ENCODE data around the gene SLC22A5. TPM values are rescaled to one million over a fixed set of nuclear protein-coding genes. Genes with fewer than 3 reads are reported as not detected.

Gene SLC22A5
- total and polyA plus RNA-seq, 2 donors (not counting 3 experiments of a cell fraction or from before 2014, with no cell fraction given): 3.6 to 9.3 TPM

GRCh38 chr5:132429463-132430440, 60.2 kb downstream of the SLC22A5 start:
- POLR2A ChIA-PET: no interaction called here
- BruUV-seq (replicated peaks): no TSS peak
- H3K4me1 ChIP-seq (ENCODE audit: control insufficient read depth, extremely low read depth, insufficient read depth, low read length): peaks cover 18% of the 10 kb centered on the region
- no peak overlapping the region for H3K27ac ChIP-seq (ENCODE audit: insufficient read depth, low read depth, low read length)
- no peak overlapping the region for H3K4me3 ChIP-seq (replicated peaks in 1 of 3; ENCODE audit: insufficient read depth in 1 of 3, low read depth in 1 of 3, low read length in 3 of 3)
- no peaks in the 10 kb centered on the region for H3K36me3 ChIP-seq (ENCODE audit: control insufficient read depth in 2 of 2, extremely low read depth in 1 of 2, insufficient read depth in 2 of 2, low read length in 2 of 2)
- dilution Hi-C loops (cut with MboI; ENCODE audit: extremely low pct_ligation_motif_present, low sequenced_read_pairs): no loop called here
- CTCF ChIA-PET: interaction anchor here (1.0 to 2.1 kb wide), 5 partner anchors 9 to 61 kb away, joined by 3 to 7 read pairs (median 5); partner anchors contain the start of gene IRF1
- TF ChIP-seq GATA2 (IDR thresholded peaks at IDR 0.05; ENCODE audit: insufficient read depth, insufficient read length, low read depth, low read length) (no peak), EZH2 (IDR thresholded peaks at IDR 0.05; ENCODE audit: borderline replicate concordance, low read depth, low read length, severe bottlenecking) (no peak), POLR2AphosphoS5 (IDR thresholded peaks at IDR 0.05; ENCODE audit: insufficient read depth, low read depth, low read length) (no peak), FOS (IDR thresholded peaks at IDR 0.05; ENCODE audit: borderline replicate concordance, insufficient read depth, low read length) (no peak), JUN (IDR thresholded peaks at IDR 0.05; ENCODE audit: borderline replicate concordance, insufficient read depth, insufficient read length, low read depth) (no peak), POLR2A (IDR thresholded peaks at IDR 0.05; ENCODE audit: low read depth, low read length) (no peak), CTCF (IDR thresholded peaks at IDR 0.05; ENCODE audit: extremely low read depth in 1 of 2, insufficient read depth in 1 of 2, low read depth in 1 of 2, low read length in 2 of 2) (no peak), MAX (IDR thresholded peaks at IDR 0.05; ENCODE audit: insufficient read depth, insufficient read length) (no peak), MYC (IDR thresholded peaks at IDR 0.05; ENCODE audit: low read depth, low read length) (no peak)
- no peaks in the 10 kb centered on the region for H3K79me2 ChIP-seq (ENCODE audit: control insufficient read depth, insufficient read depth, low read length)
- H3K9me3 ChIP-seq (replicated peaks; ENCODE audit: control insufficient read depth, insufficient read depth, low read length): no peaks in the 10 kb centered on the region
- H3K9ac ChIP-seq (replicated peaks; ENCODE audit: extremely low read depth, insufficient read depth, low read length): no peak overlapping the region
- H2AFZ ChIP-seq (ENCODE audit: low read depth, low read length): no peak overlapping the region
- DNase-seq (ENCODE audit: low read depth, low spot score) (no peak), FAIRE-seq (peak; percentile 35)
- no peaks in the 10 kb centered on the region for H3K9me1 ChIP-seq (replicated peaks; ENCODE audit: control insufficient read depth, extremely low read depth, insufficient read depth, low read length)
- H3K4me2 ChIP-seq (ENCODE audit: insufficient read depth, low read length): no peak overlapping the region
- H3K27me3 ChIP-seq (ENCODE audit: control insufficient read depth in 2 of 2, insufficient read depth in 2 of 2, low read length in 2 of 2): no peaks in the 10 kb centered on the region
- no peaks in the 10 kb centered on the region for H4K20me1 ChIP-seq (replicated peaks; ENCODE audit: control insufficient read depth, extremely low read depth, insufficient read depth, low read length)
- intact Hi-C loops (cut with micrococcal nuclease): no loop called here
